ENCODE measurements around the gene ALDH4A1.
A peak's percentile ranks its signal among the peaks of the same experiment; 100 is the strongest.
"Not testable (repeated sequence)": the region's sequence is repeated elsewhere in the genome, so short reads cannot be mapped to it uniquely, and the experiment has no call there.

The ALDH4A1 gene

DNA sequence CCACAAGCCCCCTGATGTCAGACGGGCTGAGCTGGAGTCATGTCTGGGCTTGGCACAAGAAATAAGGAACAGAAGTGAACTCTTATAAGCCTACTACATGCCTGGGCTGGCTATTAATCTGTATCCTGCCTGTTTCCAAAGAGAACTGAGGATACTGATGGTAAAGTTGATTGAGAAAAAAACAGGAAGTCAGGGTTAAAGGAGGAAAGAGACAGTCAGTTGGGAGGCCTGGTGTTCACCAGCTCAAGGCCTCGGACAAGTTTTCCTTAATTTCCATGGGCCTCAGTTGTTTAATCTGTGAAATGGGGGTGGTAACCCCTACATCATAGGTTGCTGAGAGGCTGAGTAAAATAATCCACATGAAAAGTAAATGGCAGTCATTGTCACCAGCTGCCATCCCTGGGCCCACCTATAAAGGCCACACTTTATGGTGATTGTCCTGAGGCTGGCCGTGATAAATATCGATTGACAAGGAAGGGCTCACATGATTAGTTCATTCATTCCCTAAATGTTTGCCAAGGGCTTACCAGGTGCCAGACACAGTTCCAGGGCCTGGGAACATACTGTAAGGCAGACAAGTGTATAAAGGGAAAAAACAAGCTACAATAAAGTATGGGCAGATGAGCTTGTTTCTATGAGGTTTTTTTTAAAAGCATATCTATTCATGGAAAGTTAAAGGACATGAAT is 2.8 kb downstream of the ALDH4A1 start:
- no peak for DNase-seq

DNA sequence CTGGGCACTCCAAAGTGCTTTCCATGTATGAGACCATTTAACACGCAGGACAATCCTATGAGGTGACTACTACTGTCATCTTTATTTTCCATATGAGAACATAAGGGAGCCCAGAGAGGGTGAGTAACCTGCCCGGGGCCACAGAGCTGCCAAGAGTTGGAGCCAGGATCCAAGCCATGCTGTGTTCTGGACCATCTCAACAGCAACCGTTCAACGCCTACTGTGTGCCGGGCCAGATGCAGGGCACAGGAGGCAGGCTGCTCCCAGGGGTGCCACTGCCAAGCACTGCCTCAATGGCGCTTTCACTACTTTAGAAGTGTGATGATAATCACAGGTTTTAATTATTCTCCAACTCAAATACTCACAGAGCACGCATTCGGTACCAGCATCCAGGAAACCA is 3.8 kb downstream of the ALDH4A1 start:
- no peak for DNase-seq

DNA sequence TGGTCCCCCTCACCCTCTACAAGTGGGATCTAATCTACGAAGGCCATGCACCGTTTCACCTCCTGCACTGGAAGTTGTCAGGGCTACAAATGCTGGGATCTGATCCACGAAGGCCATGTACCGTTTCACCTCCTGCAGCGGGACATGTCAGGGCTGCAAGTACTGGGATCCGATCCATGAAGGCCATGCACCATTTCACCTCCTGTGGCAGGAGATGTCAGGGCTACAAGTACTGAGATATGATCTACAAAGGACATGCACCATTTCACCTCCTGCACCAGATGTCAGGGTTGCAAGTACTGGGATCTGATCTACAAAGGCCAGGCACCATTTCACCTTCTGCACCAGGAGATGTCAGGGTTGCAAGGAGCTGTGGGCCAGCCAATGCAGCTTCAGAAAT is 7.0 kb downstream of the ALDH4A1 start:
- DNase-seq: peak; percentile 5

GRCh38 chr1:18893120-18893519 is 9.2 kb downstream of the ALDH4A1 start:
- DNase-seq: no peak

GRCh38 chr1:18891858-18892257 is 10.5 kb downstream of the ALDH4A1 start:
- DNase-seq: not testable (repeated sequence)

GRCh38 chr1:18891426-18891780 is 11.0 kb downstream of the ALDH4A1 start:
- no peak for DNase-seq

DNA sequence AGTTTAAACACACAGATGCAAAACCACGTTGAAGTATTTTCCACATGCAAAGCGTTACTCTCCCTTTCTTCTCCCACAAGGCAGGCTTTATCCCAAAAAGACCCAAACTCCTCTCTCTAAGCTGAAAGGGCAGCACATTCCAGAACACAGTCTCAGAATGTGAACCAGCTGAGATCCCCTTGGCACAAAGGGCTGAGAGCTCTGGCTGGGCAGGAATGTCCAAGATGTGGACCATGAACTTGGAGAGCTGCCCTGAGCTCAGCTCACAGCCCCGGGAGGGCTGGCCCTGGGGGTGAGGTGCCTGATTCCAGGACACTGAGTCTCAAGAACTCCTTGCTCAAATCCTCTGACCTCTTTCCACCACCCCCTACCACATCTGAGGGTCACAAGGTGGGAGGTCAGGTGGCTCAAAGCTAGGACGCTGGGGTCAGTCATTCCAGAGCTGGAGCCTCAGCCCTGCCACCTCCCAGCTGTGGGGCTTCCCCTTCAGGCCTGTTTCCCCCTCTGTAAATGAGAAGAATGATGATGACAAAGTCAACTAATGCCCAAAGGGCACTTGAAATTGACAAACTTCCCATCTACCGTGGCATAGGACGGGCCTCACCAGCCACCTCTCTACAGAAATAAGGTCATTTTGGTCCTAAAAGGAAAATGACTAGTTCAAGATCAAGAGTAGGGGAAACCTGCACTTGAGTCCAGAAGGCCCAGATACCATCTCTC is 11.5 kb downstream of the ALDH4A1 start:
- no peak for DNase-seq

- DNase-seq: no peak
Measured at GRCh38 chr1:18886003-18886335, 16.4 kb downstream of the ALDH4A1 start.

GRCh38 chr1:18885311-18886002 is 16.9 kb downstream of the ALDH4A1 start:
- no peak for DNase-seq

GRCh38 chr1:18884727-18885126 is 17.6 kb downstream of the ALDH4A1 start:
- DNase-seq: no peak

DNA sequence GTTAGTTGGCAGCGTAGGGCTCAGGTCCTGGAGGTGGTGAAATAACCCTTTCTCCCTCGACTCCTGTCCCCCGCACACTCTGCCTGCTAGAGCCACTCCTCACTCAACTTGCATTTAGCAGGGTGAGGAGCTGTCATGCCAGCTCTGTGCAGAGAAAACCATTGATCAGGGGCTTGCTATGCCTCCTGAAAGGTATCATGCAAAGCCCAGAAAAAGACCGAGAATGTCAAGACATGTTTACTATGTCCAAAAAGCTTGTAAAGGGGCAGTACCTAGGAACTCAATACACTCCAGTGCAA is 18.0 kb downstream of the ALDH4A1 start:
- no peak for DNase-seq

- peak; percentile 19 for DNase-seq
Measured at GRCh38 chr1:18883636-18884418, 18.5 kb downstream of the ALDH4A1 start.

GRCh38 chr1:18883079-18883478 is 19.3 kb downstream of the ALDH4A1 start:
- no peak for DNase-seq

DNA sequence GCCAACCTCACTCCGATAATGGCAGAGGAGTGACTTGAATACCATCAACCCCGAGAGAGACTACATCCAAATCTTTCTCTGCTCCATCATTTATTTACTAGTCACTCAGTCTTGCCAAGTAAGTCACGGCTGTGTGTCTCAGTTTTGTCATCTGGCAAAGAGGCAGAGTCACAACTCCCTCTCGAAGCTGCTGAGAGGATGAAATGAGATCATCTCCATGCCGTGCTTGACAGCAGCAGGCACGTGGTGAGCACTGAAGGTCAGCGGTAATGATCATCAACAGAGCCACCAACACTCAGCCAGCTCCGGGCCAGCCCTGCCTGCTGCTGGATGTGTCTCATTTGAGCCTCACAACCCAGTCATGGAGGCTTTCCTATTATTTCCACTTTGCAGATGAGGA is 19.9 kb downstream of the ALDH4A1 start:
- DNase-seq: no peak

DNA sequence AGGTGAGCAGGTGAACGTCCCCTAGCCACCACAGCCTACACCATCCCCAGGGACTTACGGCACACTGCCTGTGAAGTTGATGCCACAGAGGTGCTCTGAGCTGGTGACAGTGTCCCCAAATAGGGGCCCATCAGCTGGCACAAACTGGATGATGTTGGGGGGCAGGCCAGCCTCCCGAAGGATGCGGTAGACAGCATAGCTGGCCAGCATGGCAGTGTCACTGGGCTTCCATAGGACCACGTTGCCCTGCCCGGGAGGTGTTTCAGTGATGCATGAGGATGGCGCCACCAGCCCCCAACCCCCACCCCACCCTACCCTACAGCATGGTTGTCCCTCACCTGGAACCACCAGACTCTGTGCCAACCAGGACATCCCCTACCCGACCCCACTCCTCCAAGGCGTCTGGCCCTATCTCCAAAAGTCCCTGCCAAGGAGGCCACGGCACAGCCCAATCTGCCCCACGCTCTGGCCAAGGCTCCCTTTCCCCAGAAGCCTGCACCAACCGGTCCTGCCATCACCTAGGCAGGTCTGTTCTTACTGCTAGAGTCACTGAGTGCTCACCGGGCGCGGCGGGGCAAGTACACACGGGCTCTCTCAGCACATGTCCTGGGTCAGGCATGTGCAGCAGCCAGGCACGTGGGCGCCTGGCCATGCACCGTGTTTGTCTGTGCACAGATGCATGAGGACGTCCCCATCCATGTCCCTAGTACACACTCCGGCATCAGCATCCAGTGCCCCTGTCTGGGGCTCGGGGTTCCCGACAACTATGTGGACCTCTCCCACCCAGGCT is 20.5 kb downstream of the ALDH4A1 start:
- DNase-seq: no peak

- DNase-seq: no peak
Measured at GRCh38 chr1:18881164-18881563, 21.2 kb downstream of the ALDH4A1 start.

DNA sequence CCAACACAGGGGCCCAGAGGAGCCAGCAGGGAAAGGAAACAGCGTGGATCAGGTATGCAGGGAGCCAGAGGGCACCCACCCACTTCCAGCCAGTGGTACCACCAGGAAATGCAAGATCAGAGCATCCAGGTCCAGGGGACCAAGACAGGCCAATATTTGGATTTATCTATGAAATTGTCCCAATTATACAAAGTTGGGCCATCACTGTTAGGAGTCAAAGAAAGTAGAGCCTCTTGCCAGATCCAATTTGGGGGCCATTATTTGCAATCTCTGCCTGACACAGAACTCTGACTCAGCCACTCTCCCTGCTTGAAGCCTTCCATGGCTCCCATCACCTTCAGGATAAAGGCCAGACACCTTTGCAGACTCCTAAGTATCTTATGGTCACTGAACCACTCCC is 21.8 kb downstream of the ALDH4A1 start:
- no peak for DNase-seq

DNA sequence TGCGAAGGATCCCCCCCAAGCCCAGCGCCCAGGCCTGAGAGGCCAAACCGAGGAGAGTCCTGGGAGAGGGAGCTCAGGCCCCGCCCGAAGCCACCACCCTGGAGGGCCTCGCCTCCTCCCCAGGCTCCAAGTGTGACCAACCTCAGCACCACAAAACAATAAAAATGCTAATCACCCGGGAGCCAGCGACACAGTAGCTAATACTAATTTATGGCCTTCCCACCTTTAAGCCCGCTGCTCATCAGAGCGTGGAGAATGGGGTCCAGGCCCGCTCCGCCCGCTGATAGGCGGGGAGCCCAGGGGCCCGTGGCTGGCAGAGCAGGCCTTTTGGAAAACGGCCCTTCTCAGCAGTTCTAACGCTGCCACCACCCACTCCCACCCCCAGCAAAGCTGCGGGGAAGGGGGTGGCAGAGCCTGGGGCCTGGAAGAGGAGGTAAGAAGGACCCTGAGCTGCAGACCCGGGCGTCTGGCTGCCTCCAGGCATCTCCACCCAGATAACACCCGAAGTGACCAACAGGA is 22.5 kb downstream of the ALDH4A1 start:
- peak; percentile 32 for DNase-seq

- DNase-seq: no peak
Measured at GRCh38 chr1:18879215-18879790, 23.1 kb downstream of the ALDH4A1 start.

DNA sequence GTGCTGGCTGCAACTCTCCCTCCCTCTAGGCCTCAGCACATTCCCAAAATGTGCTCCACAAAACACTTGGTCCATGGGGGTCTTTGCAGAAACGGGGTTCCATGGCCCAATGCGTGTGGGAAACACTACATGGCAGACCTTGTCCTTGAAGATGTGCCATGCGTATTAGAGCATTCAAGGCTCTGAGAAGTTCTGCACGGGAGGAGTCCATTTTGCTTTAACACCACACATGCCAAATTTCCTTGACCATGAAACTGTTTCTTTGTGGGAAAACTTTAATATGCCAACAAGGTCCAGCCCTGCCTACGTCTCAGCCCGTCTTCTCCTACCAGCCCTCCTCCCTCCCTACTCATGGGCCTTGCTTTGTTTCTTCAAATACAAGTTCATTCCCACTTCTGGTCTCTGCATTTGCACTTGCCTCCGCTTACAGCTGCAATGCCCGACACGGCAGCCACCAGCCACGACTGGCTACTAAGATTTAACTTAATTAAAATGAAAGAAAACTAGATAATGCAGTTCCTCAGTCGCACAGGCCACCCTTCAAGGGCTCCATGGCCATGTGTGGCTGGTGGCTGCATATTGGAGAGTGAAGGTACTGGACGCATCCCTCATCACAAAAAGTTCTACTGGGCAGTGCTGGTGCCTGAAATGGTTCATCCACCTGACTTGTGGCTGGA is 23.7 kb downstream of the ALDH4A1 start:
- no peak for DNase-seq

- no peak for DNase-seq
Measured at GRCh38 chr1:18877282-18877681, 25.1 kb downstream of the ALDH4A1 start.

DNA sequence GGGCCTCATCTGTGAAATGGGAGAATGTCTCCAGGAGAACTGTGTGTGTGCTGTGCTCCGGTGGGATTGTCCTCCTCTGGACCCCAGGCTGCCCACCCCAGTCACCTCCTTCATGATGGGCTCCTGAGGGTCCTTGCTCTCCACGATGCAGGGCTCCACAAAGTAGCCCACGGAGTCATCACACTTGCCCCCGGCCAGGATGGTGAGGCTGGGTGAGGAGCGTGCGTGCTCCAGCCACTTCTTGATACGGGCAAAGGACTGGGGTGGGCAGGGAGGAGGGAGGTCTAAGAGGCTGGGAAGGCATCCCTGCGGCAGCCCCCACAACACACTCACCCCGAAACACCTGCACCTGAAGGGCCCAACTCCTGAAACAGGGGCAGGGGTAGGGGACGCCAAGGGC is 26.1 kb downstream of the ALDH4A1 start:
- no peak for DNase-seq

Measured in NCI-H2107 (cell line).